ENCODE data around the gene PTPRE.

Gene PTPRE

DNA sequence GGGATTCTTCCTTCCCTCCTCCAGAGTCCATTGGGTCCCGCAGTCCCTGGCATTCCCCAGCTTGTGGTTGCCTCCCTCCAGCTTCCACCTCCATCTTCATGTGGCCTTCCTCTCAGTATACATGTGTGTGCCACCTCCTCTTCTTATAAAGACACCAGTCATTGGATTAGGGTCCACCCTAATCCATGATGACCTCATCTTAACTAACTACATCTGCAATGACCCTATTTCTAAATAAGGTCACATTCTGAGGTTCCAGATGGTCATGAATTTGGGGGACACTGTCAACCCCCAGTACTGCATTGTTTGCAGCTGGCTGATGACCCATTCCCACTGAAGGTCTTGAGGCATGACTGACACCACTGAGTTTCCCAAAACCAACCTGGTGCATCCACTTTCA is 99.0 kb downstream of the PTPRE start:
- no peak overlapping the region for H3K4me3 ChIP-seq (ENCODE audit: low read depth, low read length)
- TF ChIP-seq, protein P1, sequence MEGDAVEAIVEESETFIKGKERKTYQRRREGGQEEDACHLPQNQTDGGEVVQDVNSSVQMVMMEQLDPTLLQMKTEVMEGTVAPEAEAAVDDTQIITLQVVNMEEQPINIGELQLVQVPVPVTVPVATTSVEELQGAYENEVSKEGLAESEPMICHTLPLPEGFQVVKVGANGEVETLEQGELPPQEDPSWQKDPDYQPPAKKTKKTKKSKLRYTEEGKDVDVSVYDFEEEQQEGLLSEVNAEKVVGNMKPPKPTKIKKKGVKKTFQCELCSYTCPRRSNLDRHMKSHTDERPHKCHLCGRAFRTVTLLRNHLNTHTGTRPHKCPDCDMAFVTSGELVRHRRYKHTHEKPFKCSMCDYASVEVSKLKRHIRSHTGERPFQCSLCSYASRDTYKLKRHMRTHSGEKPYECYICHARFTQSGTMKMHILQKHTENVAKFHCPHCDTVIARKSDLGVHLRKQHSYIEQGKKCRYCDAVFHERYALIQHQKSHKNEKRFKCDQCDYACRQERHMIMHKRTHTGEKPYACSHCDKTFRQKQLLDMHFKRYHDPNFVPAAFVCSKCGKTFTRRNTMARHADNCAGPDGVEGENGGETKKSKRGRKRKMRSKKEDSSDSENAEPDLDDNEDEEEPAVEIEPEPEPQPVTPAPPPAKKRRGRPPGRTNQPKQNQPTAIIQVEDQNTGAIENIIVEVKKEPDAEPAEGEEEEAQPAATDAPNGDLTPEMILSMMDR (IDR thresholded peaks at IDR 0.05; ENCODE audit: borderline replicate concordance, insufficient read depth, low read depth, low read length) = no peak

DNA sequence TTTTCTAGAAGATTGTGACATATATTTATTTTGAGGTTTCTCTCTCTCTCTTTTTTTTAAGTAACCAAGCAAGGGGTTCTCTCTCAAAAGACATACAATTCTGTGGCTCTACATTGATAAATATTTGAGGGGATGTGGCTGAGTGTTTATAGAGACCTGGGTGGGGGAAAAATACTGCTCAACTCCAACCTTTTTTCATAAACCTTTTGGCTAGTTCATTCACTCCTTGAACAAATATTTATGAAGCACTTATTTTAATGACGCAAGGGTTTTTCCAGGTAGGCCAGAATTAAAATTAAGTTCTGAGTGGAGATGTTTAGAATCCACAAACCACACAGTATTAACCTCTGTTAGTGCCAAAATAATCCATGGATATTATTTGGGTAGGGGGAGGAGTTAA is 100.2 kb downstream of the PTPRE start:
- H3K4me3 ChIP-seq (ENCODE audit: low read depth, low read length) = no peak overlapping the region
- TF ChIP-seq, protein P1 (IDR thresholded peaks at IDR 0.05; ENCODE audit: borderline replicate concordance, insufficient read depth, low read depth, low read length) = no peak

DNA sequence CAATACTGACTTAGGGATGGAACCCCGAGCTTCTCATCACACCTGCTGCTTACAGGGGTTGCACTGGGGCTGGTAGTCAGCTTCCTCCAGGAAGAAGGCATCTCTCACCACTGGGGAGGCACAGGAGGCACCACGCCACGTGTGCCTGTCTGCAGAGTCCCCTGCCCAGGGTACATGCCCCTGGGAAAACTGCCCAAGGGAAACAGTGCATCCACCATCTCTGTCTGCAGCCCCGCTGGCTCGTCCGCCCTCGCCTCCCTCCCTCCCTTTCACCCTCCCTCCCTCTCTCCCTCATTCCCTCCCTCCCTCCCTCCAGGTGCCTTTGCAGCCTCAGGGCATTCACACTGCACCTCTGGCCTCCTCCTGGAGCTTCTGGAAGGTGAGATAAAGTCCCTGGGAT is 101.1 kb downstream of the PTPRE start:
- no peak overlapping the region for H3K4me3 ChIP-seq (ENCODE audit: low read depth, low read length)
- TF ChIP-seq, protein P1 (IDR thresholded peaks at IDR 0.05; ENCODE audit: borderline replicate concordance, insufficient read depth, low read depth, low read length) = no peak

DNA sequence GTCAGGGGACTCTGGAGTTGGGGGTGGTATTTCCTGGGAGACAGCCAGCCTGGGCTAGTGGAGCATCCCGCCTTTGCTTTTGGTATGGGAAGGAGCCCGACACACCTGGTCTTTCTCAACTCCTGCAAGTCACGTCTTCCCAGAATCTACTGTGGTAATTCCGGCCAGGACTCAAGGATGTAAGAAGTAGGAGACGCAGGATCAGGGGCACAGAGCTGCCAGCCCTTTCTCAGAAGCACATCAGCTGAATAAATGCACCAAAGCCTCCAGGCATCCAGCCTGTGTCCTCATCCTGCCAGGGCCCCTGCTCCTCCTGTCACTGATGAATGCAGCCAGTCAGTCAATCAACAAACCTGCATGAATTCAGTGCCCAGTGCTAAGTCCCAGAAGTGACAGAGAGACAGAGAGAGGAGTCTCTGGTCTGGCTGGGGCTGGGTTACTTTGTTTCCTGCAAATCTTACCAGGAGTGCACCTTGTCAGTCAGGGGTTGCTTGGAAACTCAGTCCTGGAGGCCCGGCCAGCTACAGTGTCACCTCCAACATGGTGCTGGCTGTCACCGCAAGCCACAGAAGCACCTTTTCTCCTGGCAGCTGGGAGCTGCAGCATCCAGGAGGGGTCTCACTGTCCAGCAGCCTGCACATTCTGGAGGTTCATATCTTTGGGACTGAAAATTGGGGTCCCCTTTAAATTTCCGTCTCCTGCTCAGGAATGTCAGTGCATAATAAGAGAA is 101.8 kb downstream of the PTPRE start:
- no peak overlapping the region for H3K4me3 ChIP-seq (ENCODE audit: low read depth, low read length)

DNA sequence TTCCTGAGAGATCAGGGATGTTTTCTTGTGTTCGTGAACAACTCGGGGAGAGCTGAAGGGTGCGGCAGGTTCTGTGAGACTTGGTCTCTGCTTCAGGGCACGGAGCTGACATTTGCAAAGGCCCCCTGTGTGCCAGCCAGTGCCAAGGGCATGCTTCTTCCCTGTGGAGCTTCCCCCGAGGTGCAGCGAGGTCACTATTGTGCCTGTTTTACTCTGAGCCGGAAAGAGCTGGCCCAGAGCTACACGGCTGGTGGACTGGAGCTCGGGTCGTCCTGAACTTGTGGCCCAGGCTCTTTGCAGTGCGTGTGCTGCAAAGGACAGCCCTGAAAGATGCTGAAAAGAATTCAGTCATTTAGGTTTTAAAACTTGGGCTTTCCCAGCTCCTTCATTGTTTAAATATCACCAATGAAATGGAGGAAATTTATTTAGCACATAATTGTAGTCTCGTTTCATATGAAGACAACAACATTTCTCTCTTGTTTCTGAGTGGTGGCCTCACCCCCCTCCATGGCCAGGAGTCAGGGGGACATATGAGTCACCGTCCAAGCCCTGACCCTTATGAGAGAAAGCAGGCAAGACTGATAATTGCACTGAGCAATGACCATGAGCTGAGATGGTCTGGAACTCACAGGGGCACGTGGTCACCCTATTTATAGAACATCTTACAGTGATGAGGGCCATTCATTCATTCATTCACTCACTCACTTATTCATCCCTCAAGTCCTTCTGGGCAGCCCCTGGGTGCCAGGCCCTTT is 102.6 kb downstream of the PTPRE start:
- TF ChIP-seq, protein P1 (IDR thresholded peaks at IDR 0.05; ENCODE audit: borderline replicate concordance, insufficient read depth, low read depth, low read length) = no peak
- no peak overlapping the region for H3K4me3 ChIP-seq (ENCODE audit: low read depth, low read length)

More for the DNA sequence above, 101.8 kb downstream of the PTPRE start:
- TF ChIP-seq, protein P1 (IDR thresholded peaks at IDR 0.05; ENCODE audit: borderline replicate concordance, insufficient read depth, low read depth, low read length) = no peak

DNA sequence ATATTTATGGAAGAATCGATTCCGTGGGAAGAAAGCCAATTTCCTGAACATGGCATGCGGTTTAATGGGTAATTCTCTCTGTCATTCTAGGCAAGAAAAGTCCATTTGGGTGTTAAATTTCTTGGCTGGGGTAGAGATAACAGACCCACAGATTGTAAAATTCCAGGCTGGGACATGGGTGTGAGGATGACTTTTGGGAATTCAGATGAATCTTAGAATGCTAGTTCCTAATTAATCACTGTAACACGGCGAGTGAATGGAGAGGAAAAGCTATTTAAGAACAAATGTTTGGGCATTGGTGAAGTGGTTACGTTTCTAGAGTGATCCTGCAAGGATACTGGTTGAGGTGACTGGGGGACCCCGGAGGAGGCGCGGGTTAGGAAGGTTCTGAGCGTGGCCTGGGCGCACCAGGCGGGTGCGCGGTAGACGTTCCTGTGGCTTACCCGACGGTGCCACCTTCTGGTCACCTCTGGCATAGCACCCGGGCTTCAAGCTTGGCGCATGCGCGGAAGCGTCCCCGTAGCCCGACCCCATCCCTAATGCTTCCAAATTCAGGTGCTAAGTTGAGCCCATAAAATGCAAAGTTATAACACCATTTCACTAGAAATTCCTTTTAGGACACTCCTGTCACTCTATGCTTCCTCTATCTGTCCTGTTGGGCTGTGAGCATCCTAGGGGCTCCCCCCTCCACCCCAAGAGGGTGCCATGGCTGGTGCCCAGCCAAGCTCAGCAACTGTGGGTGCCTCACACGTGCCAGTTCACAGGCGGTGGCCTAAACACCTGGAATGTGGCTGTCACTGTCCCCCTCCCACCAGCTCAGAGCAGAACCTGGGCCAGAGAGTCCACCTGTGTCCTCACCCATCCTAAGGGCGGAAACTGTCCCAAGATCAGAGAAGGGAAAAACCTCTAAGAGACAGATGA is 104.4 kb downstream of the PTPRE start:
- no peak overlapping the region for H3K4me3 ChIP-seq (ENCODE audit: low read depth, low read length)
- TF ChIP-seq, protein P1 (IDR thresholded peaks at IDR 0.05; ENCODE audit: borderline replicate concordance, insufficient read depth, low read depth, low read length) = peak; percentile 99

Measured in GM12875 (cell line).